GM12891 (cell line): ENCODE results near the gene RNF222.
"Not testable (repeated sequence)": the region's sequence is repeated elsewhere in the genome, so short reads cannot be mapped to it uniquely, and the experiment has no call there.

Source experiments
- DNase-seq: peaks from one replicate; pipeline ENCODE4 v3.0.0; 2011; ENCODE audit warnings: low spot score; ENCODE audit not compliant: insufficient read length
- FAIRE-seq: peaks from 2 replicates; lab custom pipeline; 2011; peaks lifted over from hg19 to GRCh38; lab: Jason Lieb, UNC
- PAX5 ChIP-seq: IDR thresholded peaks from 2 replicates; pipeline ENCODE4 v1.6.1; 2011; ENCODE audit warnings: low read length, moderate library complexity, mild to moderate bottlenecking; ENCODE audit not compliant: insufficient read depth, severe bottlenecking
- POLR2A ChIP-seq: IDR thresholded peaks from 2 replicates; pipeline ENCODE4 v1.6.1; 2011; ENCODE audit warnings: low read depth, low read length, control low read depth
- POLR2AphosphoS5 ChIP-seq: IDR thresholded peaks from 2 replicates; pipeline ENCODE4 v1.6.1; 2011; ENCODE audit warnings: low read depth, low read length, control low read depth
- POU2F2 ChIP-seq: IDR thresholded peaks from 2 replicates; pipeline ENCODE4 v1.6.1; 2011; ENCODE audit warnings: low read depth, mild to moderate bottlenecking, control low read depth, low read length, moderate library complexity
- SPI1 ChIP-seq: IDR thresholded peaks from 2 replicates; pipeline ENCODE4 v1.6.1; 2011; ENCODE audit warnings: low read depth, low read length, control low read depth
- TAF1 ChIP-seq: IDR thresholded peaks from 2 replicates; pipeline ENCODE4 v1.6.1; 2011; ENCODE audit warnings: low read depth, low read length, control low read depth

RNF222 gene

GRCh38 chr17:8398980-8399379 is 1.4 kb upstream of the RNF222 start:
- TF ChIP-seq POU2F2 (no peak), SPI1 (no peak), TAF1 (no peak)
- FAIRE-seq (no peak), DNase-seq (no peak)

GRCh38 chr17:8394497-8394896 is 3.1 kb downstream of the RNF222 start:
- FAIRE-seq, DNase-seq: not testable (repeated sequence)

GRCh38 chr17:8393470-8394231 is 4.0 kb downstream of the RNF222 start:
- DNase-seq = no peak
- FAIRE-seq = no peak
- TF ChIP-seq SPI1 (peak; percentile 52), POLR2AphosphoS5 (no peak)

GRCh38 chr17:8392674-8393469 is 4.8 kb downstream of the RNF222 start:
- FAIRE-seq (no peak), DNase-seq (no peak)
- TF ChIP-seq POLR2AphosphoS5 (no peak), PAX5 (no peak), SPI1 (no peak), TAF1 (no peak), POLR2A (no peak), POU2F2 (no peak)

- TF ChIP-seq PAX5 (no peak), SPI1 (no peak), POLR2A (no peak), TAF1 (no peak), POU2F2 (no peak), POLR2AphosphoS5 (no peak)
- FAIRE-seq (no peak), DNase-seq (no peak)
Measured at GRCh38 chr17:8392274-8392673, 5.4 kb downstream of the RNF222 start.

- FAIRE-seq (no peak), DNase-seq (no peak)
Measured at GRCh38 chr17:8391711-8392110, 5.9 kb downstream of the RNF222 start.

GRCh38 chr17:8387914-8388651 is 9.5 kb downstream of the RNF222 start:
- TF ChIP-seq TAF1 (no peak), SPI1 (no peak), POU2F2 (no peak), POLR2A (no peak), POLR2AphosphoS5 (no peak), PAX5 (no peak)
- FAIRE-seq (no peak), DNase-seq (no peak)

More at GRCh38 chr17:8391711-8392110, 5.9 kb downstream of the RNF222 start:
- no peak for TF ChIP-seq PAX5
- TF ChIP-seq SPI1 = no peak

GRCh38 chr17:8386841-8387240 is 10.8 kb downstream of the RNF222 start:
- DNase-seq (no peak), FAIRE-seq (no peak)
- no peak for TF ChIP-seq POLR2A
- TF ChIP-seq TAF1 = no peak
- no peak for TF ChIP-seq POU2F2
- TF ChIP-seq PAX5 = no peak
- TF ChIP-seq SPI1 = no peak
- TF ChIP-seq POLR2AphosphoS5 = no peak

GRCh38 chr17:8384801-8385378 is 12.7 kb downstream of the RNF222 start:
- DNase-seq = no peak
- FAIRE-seq = no peak
- TF ChIP-seq PAX5 (no peak), SPI1 (no peak), TAF1 (no peak), POLR2A (no peak), POLR2AphosphoS5 (no peak)

GRCh38 chr17:8383143-8383822 is 14.3 kb downstream of the RNF222 start, which contains the start of gene RPL26:
Gene RPL26 (minus strand): TSS chr17:8383193. CDS start chr17:8382310, 883 bp downstream.
- DNase-seq = peak; percentile 94
- TF ChIP-seq SPI1 (peak; percentile 47), POLR2A (peak; percentile 99), TAF1 (peak; percentile 100; the same call in 1 of the 2 replicates), POLR2AphosphoS5 (peak; percentile 99; the same call in 1 of the 2 replicates), PAX5 (peak; percentile 55), POU2F2 (peak; percentile 87)
- FAIRE-seq = peak; percentile 90
